Heart left ventricle (tissue), 16 donors: Measurements from ENCODE around the gene PLET1. TPM values are rescaled to one million over a fixed set of nuclear protein-coding genes. Genes with fewer than 3 reads are reported as not detected.

Experiments
- ATAC-seq, 4 donors: fragments of 200-7000 bp; cut with Tn5 transposase; one replicate each; pipeline ENCODE4 v1.9.1; 2020 to 2022; ENCODE audit warnings: moderate library complexity in 4 of 4, mild to moderate bottlenecking in 3 of 4, moderate number of reproducible peaks in 1 of 4
- DNase-seq, 5 donors: peaks; one replicate each; pipeline ENCODE4 v3.0.0-alpha.2; 2020
- H3K27ac ChIP-seq, 12 donors: fragments of 200-600 bp; sonication (generic) in 4 of 12; one replicate each; pipeline versions ENCODE4 v1.5.0 to v1.8.0; 2016 to 2022; ENCODE audit warnings: mild to moderate bottlenecking in 2 of 12
- H3K27me3 ChIP-seq, 9 donors: fragments of 200-600 bp; sonication (generic) in 2 of 9; one replicate each; pipeline versions ENCODE4 v1.5.1 to v1.8.0; 2016 to 2022; ENCODE audit warnings: mild to moderate bottlenecking in 3 of 9
- H3K36me3 ChIP-seq, 9 donors: fragments of 200-600 bp; sonication (generic) in 2 of 9; one replicate each; pipeline versions ENCODE4 v1.5.0 to v1.8.0; 2018 to 2022; ENCODE audit warnings: mild to moderate bottlenecking in 2 of 9
- H3K4me1 ChIP-seq, 12 donors: fragments of 200-600 bp; sonication (generic) in 4 of 12; one replicate each; pipeline versions ENCODE4 v1.5.0 to v1.8.0; 2016 to 2022; ENCODE audit warnings: mild to moderate bottlenecking in 3 of 12
- H3K4me3 ChIP-seq, 12 donors: fragments of 200-600 bp; sonication (generic) in 4 of 12; one replicate each; pipeline versions ENCODE4 v1.5.0 to v1.8.0; 2017 to 2022; ENCODE audit warnings: mild to moderate bottlenecking in 9 of 12, moderate library complexity in 4 of 12
- H3K9me3 ChIP-seq, 12 donors: fragments of 200-600 bp; sonication (generic) in 4 of 12; one replicate each; pipeline versions ENCODE4 v1.5.0 to v1.8.0; 2016 to 2022; ENCODE audit warnings: mild to moderate bottlenecking in 1 of 12
- POLR2A ChIP-seq, 2 donors: fragments of 450-650 bp; IDR thresholded peaks; one replicate each; pipeline ENCODE4 v1.6.1; 2017; ENCODE audit warnings: antibody characterized with exemption in 2 of 2, mild to moderate bottlenecking in 2 of 2, moderate library complexity in 2 of 2
- WGBS, 4 donors: extraction: QIAGEN DNeasy Blood & Tissue Kit in 2 of 4; methylation state at CpG; one replicate each; pipeline versions ENCODE4 v1.1.5 to v1.1.7; 2013 to 2018; 5-methylcytosine and 5-hydroxymethylcytosine counted together
- intact Hi-C, 10 donors: fragments of 100-400 bp; cut with DNase I; formaldehyde crosslinking; loops; one replicate each; pipeline versions ENCODE4 v1.11.1 to v1.14.2; 2022
- polyA plus RNA-seq, 2 donors: library from polyadenylated mRNA; stranded (reverse); fragments of 200-250 nt; gene quantifications; one replicate each; pipeline ENCODE4 v1.2.3, GENCODE V29; 2013
- total RNA-seq, 9 donors: library from RNA; depleted of rRNA in 2 of 9; stranded (reverse); fragments of >200 nt in 2 of 9; fragmentation: NEBNext Ultra II Directional in 3 of 9; extraction: Animal tissue kit (Norgen Biotek cat#: 25700) in 3 of 9; gene quantifications; one replicate each; pipeline versions ENCODE4 v1.1.0 to v1.2.4, GENCODE V29; 2016 to 2023
- TF ChIP-seq, protein P1 (sequence below), 12 donors: fragments of 200-600 bp; sonication (generic) in 4 of 12; IDR thresholded peaks; one replicate each; pipeline versions ENCODE4 v1.5.0 to v1.8.0; 2018 to 2022; ENCODE audit warnings: antibody characterized with exemption in 12 of 12, mild to moderate bottlenecking in 5 of 12
- donor health status: ischemic (EF 13 %, LVEDD 7.1; RV severe dilation, severe dysfunction).
- donor health status: healthy with polysubstance abuse.
- donor health status: DM: no; HTN: yes; CAD: no.
- donor health status: DM: no; HTN: no; CAD: no.
- donor health status: ischemic (EF 25% LVEDD 6.9; RV normal size, moderate dysfunction).
- donor health status: ischemic (EF 25% LVEDD 5.7; RV mildly dilated, moderate dysfunction).
- donor health status: healthy.
- donor health status: DM: yes; HTN: yes; CAD: no.
- donor health status: ischemic (EF 35%, LVEDD 5.7; RV mildly dilated, moderate dysfunction).
- donor health status: nonischemic (EF 11% LVEDD 7.7; RV severe dilation, severe dysfunction).
- donor health status: DM: yes; HTN: yes; CAD: no.
- donor health status: PGD.
- donor health status: ischemic (EF 29% LVEDD 5.4; RV normal size, mild dysfunction).
- donor health status: nonischemic (EF 23%, LVEDD 6.1; RV moderate dilation, normal function).

PLET1 gene
- total and polyA plus RNA-seq, 11 donors: not detected

DNA sequence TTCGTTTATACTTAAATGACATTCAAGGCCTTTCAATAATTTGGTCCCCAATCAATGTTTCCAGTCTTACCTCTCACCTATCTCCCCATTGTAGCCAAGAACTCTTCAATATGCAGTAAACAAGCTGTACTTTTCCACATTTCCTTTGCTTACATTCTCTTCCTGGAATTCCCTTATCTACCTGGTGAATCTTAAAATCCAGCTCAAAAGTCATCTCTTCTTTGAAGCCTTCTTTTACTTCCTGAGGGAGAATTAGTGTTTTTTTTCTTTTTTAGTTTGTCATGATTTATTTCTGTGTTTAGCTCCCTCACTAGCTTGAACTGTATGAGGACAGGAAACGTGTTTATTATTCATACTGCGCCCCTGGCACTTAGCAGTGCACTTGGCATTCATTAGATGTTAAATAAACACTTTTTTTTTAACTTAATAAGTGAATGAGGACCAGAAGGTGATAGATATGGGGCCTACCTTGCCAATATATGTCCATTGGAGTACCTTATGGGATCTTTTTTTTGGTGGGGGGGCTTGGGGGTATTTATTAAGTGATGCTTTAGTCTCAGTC, 39.3 kb downstream of the PLET1 start:
- DNase-seq: no peak
- H3K4me3 ChIP-seq: no peak overlapping the region
- intact Hi-C loops: loop anchor here in 4 of 10 donors (2.0 to 10.0 kb wide), 4 partner anchors 57 to 1063 kb away; no protein-coding TSS in a partner anchor
- H3K27ac ChIP-seq: peak overlapping the region in 1 of 12 donors; percentile 6
- WGBS, 4 donors: 67 to 82% (median 74%) methylated on average over 3 of the region's 3 CpGs
- no peak for ATAC-seq
- no peak for TF ChIP-seq POLR2A (IDR thresholded peaks at IDR 0.05)
- TF ChIP-seq, protein P1, sequence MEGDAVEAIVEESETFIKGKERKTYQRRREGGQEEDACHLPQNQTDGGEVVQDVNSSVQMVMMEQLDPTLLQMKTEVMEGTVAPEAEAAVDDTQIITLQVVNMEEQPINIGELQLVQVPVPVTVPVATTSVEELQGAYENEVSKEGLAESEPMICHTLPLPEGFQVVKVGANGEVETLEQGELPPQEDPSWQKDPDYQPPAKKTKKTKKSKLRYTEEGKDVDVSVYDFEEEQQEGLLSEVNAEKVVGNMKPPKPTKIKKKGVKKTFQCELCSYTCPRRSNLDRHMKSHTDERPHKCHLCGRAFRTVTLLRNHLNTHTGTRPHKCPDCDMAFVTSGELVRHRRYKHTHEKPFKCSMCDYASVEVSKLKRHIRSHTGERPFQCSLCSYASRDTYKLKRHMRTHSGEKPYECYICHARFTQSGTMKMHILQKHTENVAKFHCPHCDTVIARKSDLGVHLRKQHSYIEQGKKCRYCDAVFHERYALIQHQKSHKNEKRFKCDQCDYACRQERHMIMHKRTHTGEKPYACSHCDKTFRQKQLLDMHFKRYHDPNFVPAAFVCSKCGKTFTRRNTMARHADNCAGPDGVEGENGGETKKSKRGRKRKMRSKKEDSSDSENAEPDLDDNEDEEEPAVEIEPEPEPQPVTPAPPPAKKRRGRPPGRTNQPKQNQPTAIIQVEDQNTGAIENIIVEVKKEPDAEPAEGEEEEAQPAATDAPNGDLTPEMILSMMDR (IDR thresholded peaks at IDR 0.05): no peak
- peaks cover 0 to 46% (median 0%) of the 10 kb centered on the region in 9 donors for H3K36me3 ChIP-seq
- peaks cover 0 to 5% (median 0%) of the 10 kb centered on the region in 12 donors for H3K4me1 ChIP-seq
- H3K27me3 ChIP-seq: no peaks in the 10 kb centered on the region
- no peaks in the 10 kb centered on the region for H3K9me3 ChIP-seq

DNA sequence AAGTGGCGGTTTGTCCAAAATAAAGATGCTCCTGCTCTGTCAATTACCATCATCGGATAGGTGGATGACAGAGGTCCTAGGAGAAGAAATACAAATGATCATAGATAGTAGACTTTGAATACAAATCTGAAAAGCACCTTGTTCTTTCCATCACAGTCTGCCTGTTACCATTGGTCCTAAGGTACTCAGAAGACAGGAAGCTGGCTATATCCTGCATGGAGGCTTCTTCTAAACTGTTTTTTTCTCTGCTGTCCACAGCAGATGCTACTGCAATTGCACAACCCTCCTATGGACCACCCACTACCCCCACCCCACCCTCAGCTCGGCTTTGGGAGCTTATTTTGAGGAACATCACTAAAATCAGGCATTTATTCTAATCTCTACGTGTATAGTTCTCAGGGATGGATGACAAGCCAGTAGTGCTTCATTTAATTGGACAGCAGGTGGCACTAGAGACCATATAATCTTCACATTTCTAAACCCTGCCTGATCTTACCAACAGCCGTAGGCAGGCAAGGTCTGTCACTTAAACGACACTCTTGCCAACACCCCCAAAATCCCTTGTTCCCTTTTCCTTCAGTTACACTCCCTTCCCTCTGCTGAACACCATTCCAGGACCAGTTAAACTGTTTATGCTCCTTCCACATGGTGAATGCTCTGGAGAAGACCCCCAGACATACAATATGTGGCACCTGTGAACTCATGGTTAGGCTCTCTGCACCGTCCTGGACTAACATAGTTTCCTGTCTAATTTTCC, 41.0 kb downstream of the PLET1 start:
- peaks cover 0 to 56% (median 0%) of the 10 kb centered on the region in 9 donors for H3K36me3 ChIP-seq
- DNase-seq (peak in 2 of 5 donors; percentile 28 to 29), ATAC-seq (peak; percentile 57 to 92 (median 90))

DNA sequence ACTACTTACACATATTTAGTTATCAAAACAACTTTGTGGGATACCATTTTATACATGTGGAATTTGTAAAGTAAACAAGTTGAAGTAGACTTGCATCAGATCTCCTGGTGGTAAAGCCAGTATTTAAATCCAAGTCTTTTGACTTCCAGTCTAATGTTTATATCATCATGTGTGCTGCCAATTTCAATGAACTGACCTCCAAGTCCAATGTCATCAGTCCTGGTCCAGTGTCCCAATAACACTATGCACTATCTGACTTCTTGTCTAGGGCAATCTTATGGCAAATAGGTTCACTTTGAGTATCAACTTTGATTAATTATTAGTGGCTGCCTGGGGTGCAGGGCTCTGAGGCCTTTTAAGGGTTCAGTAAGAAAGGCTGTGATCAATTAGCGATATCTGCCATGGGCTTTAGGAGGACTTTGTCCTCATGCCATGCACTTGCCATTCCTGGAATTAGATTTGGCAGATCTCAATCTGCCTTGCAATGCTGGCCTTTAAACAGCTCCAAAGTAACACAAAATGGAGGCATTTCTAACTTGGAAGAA, 44.0 kb downstream of the PLET1 start:
- WGBS, 4 donors: 95 to 100% (median 96%) methylated on average over 1 of the region's 1 CpG
- ATAC-seq: no peak
- H3K27me3 ChIP-seq: no peaks in the 10 kb centered on the region
- no peak overlapping the region for H3K4me3 ChIP-seq
- intact Hi-C loops: loop anchor here in 3 of 10 donors (10.0 kb wide), 3 partner anchors 348 to 1318 kb away; no protein-coding TSS in a partner anchor
- H3K4me1 ChIP-seq: peaks cover 0 to 12% (median 0%) of the 10 kb centered on the region in 12 donors
- peaks cover 0 to 61% (median 0%) of the 10 kb centered on the region in 9 donors for H3K36me3 ChIP-seq
- no peak for DNase-seq
- no peak overlapping the region for H3K27ac ChIP-seq
- H3K9me3 ChIP-seq: no peaks in the 10 kb centered on the region
- no peak for TF ChIP-seq POLR2A (IDR thresholded peaks at IDR 0.05)
- TF ChIP-seq, protein P1 (IDR thresholded peaks at IDR 0.05): no peak

More for the DNA sequence above, 41.0 kb downstream of the PLET1 start:
- Histone ChIP-seq H3K27me3 (no peaks in the 10 kb centered on the region), H3K27ac (no peak overlapping the region), H3K4me3 (no peak overlapping the region), H3K9me3 (no peaks in the 10 kb centered on the region), H3K4me1 (peaks cover 0 to 5% (median 0%) of the 10 kb centered on the region in 12 donors)
- 33 to 40% (median 34%) methylated on average over 7 of the region's 7 CpGs for WGBS, 4 donors
- TF ChIP-seq, protein P1 (IDR thresholded peaks at IDR 0.05): peak; percentile 61 to 84 (median 74)
- no peak for TF ChIP-seq POLR2A (IDR thresholded peaks at IDR 0.05)
- intact Hi-C loops: loop anchor here (1.0 to 10.0 kb wide), 8 partner anchors 59 to 1315 kb away; no protein-coding TSS in a partner anchor

DNA sequence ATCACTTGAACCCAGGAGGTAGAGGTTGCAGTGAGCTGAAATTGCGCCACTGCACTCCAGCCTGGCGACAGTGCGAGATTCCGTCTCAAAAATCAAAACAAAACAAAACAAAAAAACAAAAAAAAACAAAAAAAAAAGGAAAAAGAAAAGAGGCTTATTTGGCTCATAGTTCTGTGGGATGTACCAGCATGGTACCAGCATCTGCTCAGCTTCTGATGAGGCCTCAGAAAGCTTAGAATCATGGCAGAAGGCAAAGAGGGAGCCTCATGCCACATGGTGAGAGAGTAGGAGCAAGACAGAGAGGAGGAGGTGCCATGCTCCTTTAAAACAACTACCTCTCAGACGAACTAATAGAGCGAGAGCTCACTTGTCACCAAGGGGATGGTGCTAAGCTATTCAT, 45.0 kb downstream of the PLET1 start:
- Histone ChIP-seq H3K36me3 (peaks cover 0 to 57% (median 0%) of the 10 kb centered on the region in 9 donors), H3K27me3 (no peaks in the 10 kb centered on the region), H3K4me1 (peaks cover 0 to 12% (median 0%) of the 10 kb centered on the region in 12 donors), H3K9me3 (no peaks in the 10 kb centered on the region), H3K4me3 (no peak overlapping the region), H3K27ac (no peak overlapping the region)
- ATAC-seq (peak in 1 of 4 donors; percentile 10), DNase-seq (no peak)
- WGBS, 4 donors: 74 to 81% (median 78%) methylated on average over 6 of the region's 6 CpGs
- intact Hi-C loops: loop anchor here in 3 of 10 donors (10.0 kb wide), 3 partner anchors 349 to 1319 kb away; no protein-coding TSS in a partner anchor
- TF ChIP-seq POLR2A (IDR thresholded peaks at IDR 0.05): no peak
- TF ChIP-seq, protein P1 (IDR thresholded peaks at IDR 0.05): no peak
